Measurements from ENCODE around the gene HNRNPDL. TPM values are rescaled to one million over a fixed set of nuclear protein-coding genes. Genes with fewer than 3 reads are reported as not detected.

Gene HNRNPDL
- total RNA-seq = 156 and 180 TPM in 2 replicates

GRCh38 chr4:82430193-82430963 is at the start of gene HNRNPDL, which contains the start of gene ENOPH1:
Gene HNRNPDL, minus strand, starts transcription at chr4:82430462. Its CDS starts 772 bp downstream, at chr4:82429690.
Gene ENOPH1, plus strand, starts transcription at chr4:82430590. Its CDS starts 240 bp downstream, at chr4:82430830.

GRCh38 chr4:82373816-82374625 is 56.2 kb downstream of the HNRNPDL start, which contains the start of gene HNRNPD:
Gene HNRNPD, minus strand, starts transcription at chr4:82373991. Its CDS starts 313 bp downstream, at chr4:82373678.

Other genes with a start within 250 kb of the HNRNPDL start
- gene HNRNPD, start 56.5 kb downstream of the HNRNPDL start, total RNA-seq = 55.6 and 88.4 TPM in 2 replicates
- 21.2 and 31.8 TPM in 2 replicates for gene ENOPH1, start 128 bp upstream of the HNRNPDL start, total RNA-seq
- 0.78 and 5.0 TPM in 2 replicates for gene TMEM150C, start 131.5 kb upstream of the HNRNPDL start, total RNA-seq